GM21529 (cell line): ENCODE measurements around the gene NAV2.

Source experiments
- ATAC-seq: cut with Tn5 transposase; IDR thresholded peaks from one replicate; pipeline ENCODE4 v1.9.1; 2021; ENCODE audit not compliant: unreplicated experiment

NAV2 gene

DNA sequence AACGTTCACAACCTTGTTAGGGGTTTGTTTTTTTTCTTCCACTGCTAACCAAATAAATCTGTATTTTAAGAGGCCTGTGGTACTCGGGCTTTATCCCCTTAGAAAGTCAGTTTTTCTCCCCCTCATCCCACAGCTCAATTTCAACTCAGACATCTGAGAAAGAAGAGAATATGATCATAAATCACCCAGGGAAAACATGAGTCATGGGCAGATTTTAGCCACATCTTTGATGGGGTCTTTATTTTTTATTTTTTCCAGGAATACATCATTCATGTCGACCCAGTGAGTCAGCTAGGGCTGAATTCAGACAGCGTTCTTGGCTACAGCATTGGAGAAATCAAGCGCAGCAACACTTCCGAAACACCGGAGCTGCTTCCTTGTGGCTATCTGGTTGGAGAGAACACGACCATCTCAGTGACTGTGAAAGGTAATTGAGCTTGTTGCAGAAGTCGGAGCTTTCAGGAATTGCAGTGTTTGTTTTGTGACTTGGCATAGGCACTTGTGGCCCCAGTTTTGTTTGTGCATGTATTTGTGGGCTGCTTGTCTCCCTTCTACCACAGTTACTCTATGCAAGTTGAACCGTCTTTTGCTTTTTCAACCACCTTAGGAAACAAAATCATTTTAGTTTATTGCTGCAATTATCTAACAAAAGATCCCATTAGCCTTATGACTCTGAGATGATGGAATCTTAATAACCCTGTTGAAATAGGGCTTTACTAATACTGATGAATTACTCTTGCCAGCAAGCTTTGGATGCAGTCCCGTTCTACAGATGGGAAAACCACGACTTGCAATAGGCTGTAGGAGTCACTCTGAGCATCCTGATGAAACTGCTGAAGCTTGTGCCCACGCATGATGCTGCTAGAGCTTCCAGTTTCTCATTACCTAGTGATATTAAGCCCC, 384.9 kb downstream of the NAV2 start:
- no peak for ATAC-seq

DNA sequence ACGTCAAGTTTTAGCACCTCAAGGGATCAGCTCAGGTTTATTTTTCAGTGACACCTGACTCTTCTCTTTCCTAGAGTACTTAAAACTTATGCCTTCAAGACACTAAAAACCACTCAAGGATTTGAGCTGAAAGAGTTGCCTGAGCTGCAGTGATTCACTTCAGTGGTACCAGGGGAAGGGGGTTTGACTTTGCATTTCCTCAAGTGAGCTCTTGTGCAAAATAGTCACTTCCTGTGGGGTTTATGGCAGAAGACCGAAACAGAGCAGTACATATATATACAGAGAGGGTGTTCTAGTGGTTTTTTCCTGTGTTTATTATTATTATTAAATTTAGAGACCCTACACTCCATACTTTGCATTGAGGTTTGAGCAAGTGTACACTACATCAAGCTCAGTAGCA, 386.9 kb downstream of the NAV2 start:
- ATAC-seq = no peak

DNA sequence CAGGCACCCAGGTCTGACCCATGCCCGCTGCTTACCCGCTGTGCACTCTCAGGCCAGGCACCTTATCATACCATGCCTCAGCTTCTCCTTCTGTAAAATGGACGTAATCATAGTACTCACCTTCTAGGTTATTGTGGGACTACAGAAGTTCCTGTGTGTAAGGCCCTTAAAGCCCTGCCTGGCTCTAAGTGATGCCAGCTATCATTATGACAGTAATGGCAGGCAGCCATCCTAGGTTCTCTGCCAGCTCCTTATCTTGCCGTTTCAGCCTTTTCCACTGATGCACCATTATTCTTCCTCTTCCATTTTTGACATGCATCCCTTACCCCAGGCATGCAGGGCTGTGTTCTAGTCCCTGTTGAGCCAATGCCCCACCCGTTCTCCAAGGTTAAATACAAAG, 389.8 kb downstream of the NAV2 start:
- no peak for ATAC-seq

DNA sequence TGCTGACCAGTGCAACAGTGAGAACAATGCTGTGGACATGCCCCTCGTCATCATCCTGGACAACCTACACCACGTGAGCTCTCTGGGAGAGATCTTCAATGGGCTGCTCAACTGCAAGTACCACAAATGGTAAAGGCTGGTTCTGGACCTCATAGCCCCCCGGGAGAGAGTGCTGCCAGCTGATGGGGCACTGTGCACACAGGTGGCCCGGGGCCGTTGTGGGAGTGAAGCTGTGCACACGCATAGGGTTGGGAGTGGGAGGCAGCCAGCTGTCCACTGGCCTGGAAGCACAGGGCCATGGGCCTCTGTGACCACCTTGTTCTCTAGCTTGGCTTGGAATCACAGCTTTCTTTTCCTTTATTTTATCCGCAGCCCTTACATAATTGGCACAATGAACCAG, 390.6 kb downstream of the NAV2 start:
- ATAC-seq = no peak

DNA sequence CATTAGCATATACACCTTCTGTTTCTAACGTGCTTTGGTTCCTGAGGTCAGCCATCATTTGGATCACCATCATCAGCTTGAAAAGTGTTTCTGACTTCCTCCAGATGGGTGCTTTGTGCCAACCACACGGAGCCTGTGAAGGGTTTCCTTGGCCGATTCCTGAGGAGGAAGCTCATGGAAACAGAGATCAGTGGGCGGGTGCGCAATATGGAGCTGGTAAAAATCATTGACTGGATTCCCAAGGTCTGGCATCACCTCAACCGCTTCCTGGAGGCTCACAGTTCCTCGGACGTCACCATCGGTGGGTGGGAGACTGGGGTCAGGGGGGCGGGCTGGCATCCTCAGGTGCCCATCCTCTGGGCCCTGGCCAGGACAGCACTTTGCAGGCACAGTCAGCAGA, 392.8 kb downstream of the NAV2 start:
- no peak for ATAC-seq

DNA sequence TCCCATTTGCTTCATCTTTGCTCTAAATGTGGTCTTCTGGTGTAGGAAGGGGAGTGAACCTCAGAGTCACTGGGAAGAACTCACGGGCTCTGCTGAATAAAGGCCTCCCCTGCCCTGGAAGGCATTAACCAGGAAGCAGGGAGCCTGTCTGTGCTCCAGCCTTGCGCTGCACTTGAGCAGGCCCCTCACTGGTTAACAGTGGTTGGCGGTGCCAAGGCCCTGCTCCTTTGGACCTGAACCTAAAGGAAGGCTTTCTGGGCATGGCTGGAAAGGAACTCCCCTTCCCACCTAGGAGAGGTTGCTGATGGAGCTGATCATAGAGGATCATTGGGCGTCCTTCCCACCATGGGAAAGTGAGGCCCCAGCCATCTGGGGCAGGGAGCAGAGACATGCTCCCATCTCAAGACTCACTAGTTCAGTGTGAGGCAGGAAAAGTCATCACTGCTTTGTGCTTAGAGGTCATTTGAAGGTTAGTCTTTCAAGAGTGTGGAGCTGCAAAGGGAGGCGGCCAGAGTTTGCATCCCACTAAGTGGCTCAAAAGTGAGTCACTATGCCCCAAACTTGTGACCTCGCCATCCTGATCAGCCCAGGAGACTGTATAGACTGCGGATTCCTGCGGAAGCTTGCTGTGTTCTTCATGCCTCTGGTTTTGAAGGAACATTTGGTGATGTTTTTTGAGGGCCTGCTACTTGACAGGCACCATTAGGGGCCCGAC, 397.3 kb downstream of the NAV2 start:
- no peak for ATAC-seq

DNA sequence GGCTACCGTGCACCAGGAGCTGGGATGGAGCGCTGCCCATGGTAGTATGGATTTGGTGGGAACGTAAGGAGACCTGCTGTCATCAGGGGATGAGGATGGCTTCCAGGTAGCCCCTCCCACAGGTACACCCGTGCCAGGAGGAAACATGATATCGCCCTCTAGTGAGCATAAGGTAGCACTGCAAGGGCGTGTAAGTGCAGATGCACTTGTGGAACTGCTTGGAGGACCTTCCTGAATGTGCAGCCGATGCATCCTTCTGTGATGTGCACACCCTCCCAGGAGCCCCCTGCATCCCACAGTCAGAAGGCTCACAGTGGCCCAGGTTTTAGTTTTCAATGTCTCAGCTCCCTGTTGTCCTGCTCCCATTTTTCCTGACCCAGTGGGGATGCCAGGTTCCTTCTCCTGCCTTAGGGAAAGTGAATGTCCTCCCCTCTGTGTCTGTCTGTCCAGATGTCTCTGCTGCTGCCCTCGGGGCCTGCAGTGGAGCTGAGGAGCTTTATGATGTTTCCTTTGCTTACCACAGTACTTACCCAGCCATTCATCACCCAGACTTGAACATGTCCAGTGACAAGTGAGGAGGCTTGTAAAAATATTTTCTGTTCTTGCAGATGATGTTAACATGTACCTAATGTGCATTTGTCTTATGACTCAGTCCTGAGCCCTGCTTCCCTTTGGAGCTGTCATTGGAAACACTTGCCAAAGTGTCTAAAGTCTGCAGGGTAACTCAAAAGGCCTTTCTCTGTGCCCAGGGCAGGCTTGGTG, 398.5 kb downstream of the NAV2 start:
- peak; percentile 90 for ATAC-seq

DNA sequence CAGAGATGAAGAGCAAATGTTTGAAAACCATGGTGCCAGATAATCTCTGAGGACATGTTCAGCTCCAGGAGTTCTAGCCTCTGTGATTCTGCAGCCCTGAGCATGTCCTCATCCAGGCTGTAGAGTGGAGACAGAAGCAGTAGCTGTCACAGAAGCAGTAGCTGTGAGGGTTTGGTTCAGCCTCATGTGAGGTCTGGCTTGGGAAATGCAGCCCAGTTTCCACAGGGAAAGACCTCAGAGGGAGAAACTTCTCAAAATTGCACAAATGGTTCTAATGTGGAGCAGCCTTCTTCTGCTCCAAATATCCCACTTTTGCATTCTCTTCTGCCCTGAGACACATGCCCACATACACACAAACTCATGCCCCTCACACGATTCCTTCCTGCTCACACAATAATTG, 399.2 kb downstream of the NAV2 start:
- ATAC-seq = no peak

DNA sequence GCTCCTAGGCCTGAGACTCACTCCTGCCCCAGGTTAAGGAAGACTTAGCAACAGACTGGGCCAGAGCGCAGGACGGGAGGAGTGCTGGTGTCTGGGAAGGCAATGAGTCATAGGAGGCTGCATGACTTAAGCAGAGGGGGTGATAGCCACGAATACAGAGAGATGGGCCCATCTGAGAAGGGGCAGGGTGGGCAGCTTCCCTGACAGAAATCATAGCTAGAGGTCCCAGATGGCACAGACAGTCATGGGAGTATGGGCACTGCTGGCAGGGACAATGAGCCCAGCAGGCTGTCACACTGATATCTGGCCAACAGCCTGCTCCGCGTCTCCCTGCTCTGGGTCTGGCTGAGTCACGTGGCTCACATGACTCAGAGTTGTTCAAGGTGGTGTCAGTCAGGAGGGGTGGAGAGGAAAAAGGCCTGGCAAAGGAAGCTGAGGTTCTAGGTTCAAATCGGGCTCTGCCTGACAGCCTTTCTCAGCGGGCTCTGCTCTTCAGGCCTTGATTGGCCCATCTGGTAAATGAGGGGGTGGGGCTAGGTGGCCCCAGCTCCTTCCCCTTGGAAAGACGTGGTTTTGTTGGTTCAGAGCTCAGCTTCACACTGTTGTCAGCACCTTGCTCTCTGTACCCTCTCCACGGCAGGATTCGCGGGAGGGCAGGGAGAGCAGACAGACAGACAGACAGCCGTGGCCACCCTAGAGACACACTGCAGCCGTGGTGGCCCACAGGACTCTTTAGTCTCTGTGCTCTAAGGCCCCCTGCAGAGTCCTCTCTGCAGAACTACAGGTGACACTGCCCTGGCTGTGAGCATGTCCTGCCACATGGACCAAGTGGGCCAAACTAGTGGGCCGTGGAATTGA, 399.9 kb downstream of the NAV2 start:
- ATAC-seq = no peak

DNA sequence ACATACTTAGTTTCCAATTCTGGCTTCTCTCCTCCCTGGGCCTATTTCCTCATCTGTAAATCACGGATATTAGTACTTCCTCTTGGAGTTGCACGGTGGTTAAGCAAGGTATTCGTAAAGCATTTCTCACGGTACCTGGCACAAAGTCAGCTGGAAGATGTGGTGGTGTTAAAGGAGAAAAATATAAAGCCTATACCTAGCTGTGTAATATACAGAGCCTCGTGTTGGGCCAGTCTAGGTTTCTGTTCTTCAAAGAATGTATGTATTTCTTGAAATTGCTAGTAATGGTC, 400.5 kb downstream of the NAV2 start:
- ATAC-seq = no peak

DNA sequence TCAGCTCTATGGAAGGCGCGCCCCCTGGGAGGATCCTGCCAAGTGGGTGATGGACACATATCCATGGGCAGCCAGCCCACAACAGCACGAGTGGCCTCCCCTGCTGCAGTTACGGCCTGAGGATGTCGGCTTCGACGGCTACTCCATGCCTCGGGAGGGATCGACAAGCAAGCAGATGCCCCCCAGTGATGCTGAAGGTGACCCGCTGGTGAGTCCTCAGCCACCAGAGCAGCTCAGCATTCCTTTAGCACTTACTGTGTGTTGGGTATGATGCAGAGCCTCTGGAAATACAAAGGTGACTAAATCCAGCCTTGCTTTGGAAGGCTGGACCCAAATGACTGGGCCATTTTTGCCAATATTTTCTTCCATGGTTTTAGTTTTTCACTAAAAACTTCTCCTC, 402.0 kb downstream of the NAV2 start:
- no peak for ATAC-seq

DNA sequence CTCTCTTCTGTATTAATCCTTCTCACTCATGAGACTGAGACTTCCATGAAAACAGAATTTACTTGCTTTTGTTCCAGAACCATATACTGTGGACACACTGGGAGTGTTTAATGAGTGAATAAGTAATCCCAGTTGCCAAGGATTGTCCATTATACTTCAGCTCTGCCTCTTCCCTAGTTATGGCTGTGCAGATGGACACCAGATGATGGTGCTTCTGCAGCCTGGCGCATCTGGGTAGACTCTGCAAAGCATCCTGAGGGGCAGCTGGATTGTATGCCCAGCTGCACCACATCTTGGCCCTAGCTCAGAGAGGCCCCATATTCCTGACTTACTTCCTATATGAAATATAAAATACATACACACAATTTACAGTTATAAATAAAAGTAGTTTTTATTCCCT, 404.2 kb downstream of the NAV2 start:
- no peak for ATAC-seq

DNA sequence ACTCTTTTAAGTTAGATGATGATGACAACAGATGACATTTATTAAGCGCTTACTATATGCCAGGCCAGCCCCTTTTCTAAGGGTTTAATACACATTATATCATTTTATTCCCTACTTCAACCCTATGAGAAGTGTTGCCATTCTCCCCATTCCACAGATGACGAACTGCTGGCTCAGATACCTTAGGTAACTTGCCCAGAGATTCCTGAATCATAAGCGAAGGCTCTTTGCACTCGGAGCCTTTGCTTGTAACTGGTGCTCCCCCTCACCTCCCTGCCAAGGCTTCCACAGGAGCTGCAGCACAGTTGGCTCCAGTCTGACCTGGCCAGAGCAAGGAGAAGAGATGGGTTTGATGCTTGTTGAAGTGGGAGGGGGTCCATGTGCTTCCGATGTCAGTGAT, 404.7 kb downstream of the NAV2 start:
- ATAC-seq = no peak

DNA sequence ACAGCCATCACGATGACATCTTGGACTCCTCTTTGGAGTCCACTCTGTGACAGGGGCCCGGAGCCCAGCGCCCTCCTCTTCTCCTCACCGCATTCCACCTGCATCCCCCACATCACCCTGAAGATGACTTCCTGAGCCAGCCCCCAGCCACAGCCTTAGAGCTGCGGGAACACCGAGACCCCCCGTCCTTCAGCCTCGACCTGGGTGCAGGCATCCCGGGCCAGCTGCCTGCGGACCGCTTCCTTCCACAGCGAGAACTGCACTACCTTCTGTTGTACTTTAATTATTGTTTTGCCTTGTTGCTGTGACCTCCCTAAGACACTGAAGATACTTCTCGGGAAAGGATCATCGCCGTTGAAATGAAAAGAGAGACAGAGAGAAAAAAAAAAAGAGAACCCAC, 405.6 kb downstream of the NAV2 start:
- ATAC-seq = no peak

DNA sequence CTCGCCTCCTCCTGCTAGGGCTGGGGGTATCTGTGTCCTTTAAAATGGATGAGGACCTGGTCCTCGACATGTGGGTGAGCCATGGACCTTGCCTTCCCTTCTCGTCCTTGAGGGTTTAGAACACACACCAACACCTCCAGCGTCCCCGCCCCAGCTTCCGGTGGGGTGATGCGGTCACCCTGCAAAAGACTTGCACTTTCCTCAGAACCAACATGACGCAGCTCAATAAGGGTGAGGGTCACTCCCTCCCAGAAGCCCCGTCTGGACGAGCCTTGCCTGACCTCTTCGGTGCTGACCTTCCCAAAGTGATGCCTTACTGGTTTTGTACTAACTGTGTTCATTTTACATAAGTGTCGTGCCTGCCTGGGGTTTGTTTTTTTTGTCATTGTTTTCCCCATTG, 406.7 kb downstream of the NAV2 start:
- no peak for ATAC-seq

DNA sequence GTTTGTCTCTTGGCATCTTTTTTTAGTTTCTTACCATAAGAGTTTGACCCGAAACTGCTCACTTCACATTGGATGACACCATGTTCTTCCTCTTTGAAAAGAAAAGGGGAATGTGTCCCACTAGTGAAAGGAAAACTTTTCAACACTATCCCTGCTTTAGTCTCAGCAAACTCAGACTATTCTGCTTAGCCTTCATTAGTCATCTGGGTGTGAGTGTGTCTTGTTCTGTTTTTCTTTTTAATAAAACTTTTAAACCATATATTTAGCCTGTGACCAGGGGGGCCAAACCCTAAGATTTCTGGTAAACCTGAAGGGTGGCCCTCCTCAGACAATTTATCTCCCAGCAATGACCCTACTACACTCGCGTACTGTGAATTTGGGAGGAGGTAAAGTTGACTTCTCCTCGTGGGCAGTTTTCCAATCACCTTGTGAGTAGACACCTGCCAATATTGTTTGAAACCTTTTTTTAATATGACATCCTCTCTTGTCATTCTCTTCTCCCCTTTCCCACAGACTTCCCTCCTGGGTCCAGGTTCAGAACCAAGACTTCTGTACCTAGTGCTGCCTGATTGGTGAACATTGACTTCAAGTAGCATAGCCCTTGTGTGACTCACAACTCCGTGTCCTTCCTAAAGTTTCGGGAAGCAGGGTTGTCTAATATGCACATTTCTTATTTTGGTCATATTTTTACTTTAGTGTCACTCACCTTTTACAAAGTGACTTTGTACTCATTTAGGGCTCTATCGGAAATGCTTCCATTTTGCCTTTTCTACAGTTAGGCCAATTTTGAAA, 407.7 kb downstream of the NAV2 start:
- ATAC-seq = no peak

DNA sequence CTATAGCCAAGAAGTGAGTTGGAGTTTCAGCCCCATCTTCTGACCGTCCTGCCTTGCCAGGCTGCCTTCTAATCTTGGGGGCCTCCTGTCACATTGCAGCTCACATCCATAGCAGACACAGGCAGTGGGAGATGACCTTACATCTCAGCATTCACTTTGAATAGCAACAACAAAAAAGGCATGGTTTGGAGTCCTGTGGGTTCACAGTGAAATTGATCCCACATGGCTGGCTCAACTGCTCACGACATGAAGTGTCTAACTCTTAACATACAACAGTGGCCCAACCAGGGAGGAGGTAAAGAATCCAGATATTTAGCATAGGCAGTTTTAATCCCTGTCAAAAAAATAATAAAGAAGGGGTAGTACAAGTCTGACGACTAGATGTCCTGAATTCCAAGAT, 409.5 kb downstream of the NAV2 start:
- no peak for ATAC-seq

DNA sequence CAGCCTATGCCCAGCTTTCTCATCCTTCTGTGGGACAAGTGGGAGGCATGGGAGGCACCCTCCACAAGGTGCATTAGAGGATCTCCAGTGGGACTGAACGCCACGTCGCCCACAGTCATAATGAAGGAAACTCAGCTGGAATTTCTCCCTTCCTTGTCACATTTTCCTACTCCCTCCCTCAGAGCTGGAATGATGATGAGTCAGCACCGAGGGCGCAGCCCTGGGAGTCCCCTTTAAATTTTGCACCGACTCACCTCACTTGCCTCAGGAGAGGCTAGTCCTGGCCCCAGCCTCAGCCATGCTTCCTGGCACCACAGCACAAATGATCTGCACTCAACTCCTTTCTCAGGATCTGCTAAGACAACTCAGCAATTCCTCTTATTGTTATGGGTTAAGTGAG, 413.3 kb downstream of the NAV2 start:
- ATAC-seq = no peak

DNA sequence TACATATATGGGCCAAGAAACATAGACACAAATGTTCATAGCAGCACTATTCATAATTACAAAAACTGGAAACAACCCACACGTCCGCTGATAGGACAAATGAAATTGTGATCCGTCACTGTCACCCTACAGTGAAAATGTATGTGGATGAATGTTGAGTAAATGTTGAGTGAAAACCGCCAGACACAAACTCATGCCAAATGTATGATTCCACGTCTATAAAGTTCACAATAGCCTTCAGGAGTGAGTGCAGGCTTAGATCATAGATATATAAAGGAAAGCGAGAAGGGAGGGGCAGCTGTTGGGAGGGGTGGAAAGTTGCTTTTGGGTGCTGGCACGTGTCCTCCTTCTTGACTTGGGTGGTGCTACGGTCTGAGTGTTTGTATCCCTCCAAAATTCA, 414.1 kb downstream of the NAV2 start:
- ATAC-seq = no peak
